Caco-2 (cell line): ENCODE measurements around the gene KLHL5. TPM values are rescaled to one million over a fixed set of nuclear protein-coding genes. Genes with fewer than 3 reads are reported as not detected.
A peak's percentile ranks its signal among the peaks of the same experiment; 100 is the strongest.

Experiments
- BruUV-seq: library from RNA; stranded (reverse); fragments of 400-500 nt; replicated peaks from 2 replicates; lab custom pipeline; 2021; lab: Mats Ljungman, UMichigan
- CTCF ChIA-PET: fragments of 300-600 bp; sonication (Branson Sonifier 250); formaldehyde crosslinking; loops from one replicate; lab custom pipeline; 2022; ENCODE audit warnings: antibody characterized with exemption; lab: Charles Lee
- POLR2A ChIA-PET: fragments of 300-600 bp; sonication (Branson Sonifier 250); formaldehyde crosslinking; loops from one replicate; lab custom pipeline; 2022; ENCODE audit warnings: antibody characterized with exemption; lab: Charles Lee
- DNase-seq, 2 experiments: peaks; one replicate each; pipeline versions ENCODE4 v3.0.0 to v3.0.0-alpha.2; 2020 to 2022
- H3K27me3 ChIP-seq: replicated peaks from 2 replicates; pipeline ENCODE4 v1.6.0; 2011; ENCODE audit warnings: low read length; ENCODE audit not compliant: control insufficient read depth, insufficient read depth
- H3K36me3 ChIP-seq: 2 replicates; pipeline ENCODE4 v1.5.1; 2011; ENCODE audit warnings: low read length; ENCODE audit not compliant: control insufficient read depth, insufficient read depth
- H3K4me1 ChIP-seq: fragments of 250-450 bp; sonication (Bioruptor Pico); 2 replicates; pipeline ENCODE4 v1.5.1; 2020; ENCODE audit warnings: mild to moderate bottlenecking
- H3K4me3 ChIP-seq: 2 replicates; pipeline ENCODE4 v1.5.1; 2011; ENCODE audit warnings: low read depth, mild to moderate bottlenecking, control low read depth, low read length
- H3K9me3 ChIP-seq: fragments of 250-450 bp; sonication (Bioruptor Pico); 2 replicates; pipeline ENCODE4 v1.5.1; 2020; ENCODE audit warnings: mild to moderate bottlenecking, moderate library complexity
- H3K27ac Mint-ChIP-seq: one replicate; pipeline ENCODE4 v1.8.0; 2022; ENCODE audit warnings: mixed read lengths; ENCODE audit not compliant: unreplicated experiment
- H3K27me3 Mint-ChIP-seq: one replicate; pipeline ENCODE4 v1.8.0; 2022; ENCODE audit warnings: mixed read lengths; ENCODE audit not compliant: insufficient read depth, unreplicated experiment
- H3K36me3 Mint-ChIP-seq: one replicate; pipeline ENCODE4 v1.8.0; 2022; ENCODE audit warnings: mild to moderate bottlenecking, mixed read lengths; ENCODE audit not compliant: insufficient read depth, unreplicated experiment
- H3K4me1 Mint-ChIP-seq: one replicate; pipeline ENCODE4 v1.8.0; 2022; ENCODE audit warnings: low read depth, mixed read lengths; ENCODE audit not compliant: unreplicated experiment
- H3K4me3 Mint-ChIP-seq: one replicate; pipeline ENCODE4 v1.8.0; 2022; ENCODE audit warnings: mild to moderate bottlenecking, moderate library complexity, mixed read lengths; ENCODE audit not compliant: unreplicated experiment
- H3K9me3 Mint-ChIP-seq: one replicate; pipeline ENCODE4 v1.8.0; 2022; ENCODE audit warnings: mixed read lengths; ENCODE audit not compliant: unreplicated experiment
- CTCF ChIP-seq, 2 experiments: fragments of 200-600 bp in 1 of 2; IDR thresholded peaks; 1 replicate in 1 of 2; 2 replicates in 1 of 2; pipeline versions ENCODE4 v1.5.1 to v1.8.0; 2011 to 2022; ENCODE audit warnings: antibody characterized with exemption in 1 of 2, control low read depth in 1 of 2, inconsistent platforms in 1 of 2, low read depth in 1 of 2, low read length in 1 of 2, mild to moderate bottlenecking in 1 of 2, moderate library complexity in 1 of 2; ENCODE audit not compliant: insufficient read depth in 1 of 2, severe bottlenecking in 1 of 2, unreplicated experiment in 1 of 2
- intact Hi-C: fragments of 100-400 bp; cut with micrococcal nuclease; formaldehyde crosslinking; loops from one replicate; pipeline ENCODE4 v1.10.0; 2022; ENCODE audit not compliant: unreplicated experiment
- total RNA-seq: library from RNA; stranded (reverse); gene quantifications from 2 replicates; pipeline ENCODE4 v1.2.3, GENCODE V29; 2022

Gene KLHL5
- total RNA-seq, 1 experiment from 2014 or later = 96.5 TPM

- no peak for TF ChIP-seq CTCF (IDR thresholded peaks at IDR 0.05; ENCODE audit: insufficient read depth in 1 of 2, low read depth in 1 of 2, low read length in 1 of 2, severe bottlenecking in 1 of 2, unreplicated experiment in 1 of 2)
- Histone ChIP-seq H3K27me3 (no peaks in the 10 kb centered on the region), H3K36me3 (no peaks in the 10 kb centered on the region), H3K4me1 (no peaks in the 10 kb centered on the region), H3K9me3 (no peaks in the 10 kb centered on the region), H3K4me3 (no peak within 1 kb of the TSS)
- Mint-ChIP-seq H3K4me1 (peaks cover 8% of the 10 kb centered on the region), H3K36me3 (no peaks in the 10 kb centered on the region), H3K9me3 (no peaks in the 10 kb centered on the region), H3K4me3 (no peak within 1 kb of the TSS), H3K27me3 (no peaks in the 10 kb centered on the region), H3K27ac (no peak within 1 kb of the TSS)
- BruUV-seq = no TSS peak
- no peak for DNase-seq
- ChIA-PET CTCF (no interaction called here), POLR2A (no interaction called here)
- intact Hi-C loops = no loop called here
Measured at GRCh38 chr4:39032218-39033085, 29.6 kb upstream of the KLHL5 start, which contains the start of gene TMEM156. Gene TMEM156, minus strand, starts transcription at chr4:39032409. Its CDS starts 96 bp downstream, at chr4:39032313.

GRCh38 chr4:39036172-39036571 lies 25.9 kb upstream of the KLHL5 start:
- no peaks in the 10 kb centered on the region for H3K9me3 ChIP-seq
- no peak overlapping the region for H3K4me3 Mint-ChIP-seq
- DNase-seq = no peak
- no peaks in the 10 kb centered on the region for H3K36me3 Mint-ChIP-seq
- H3K27me3 ChIP-seq = no peaks in the 10 kb centered on the region
- no TSS peak for BruUV-seq
- no peak overlapping the region for H3K4me3 ChIP-seq
- H3K4me1 ChIP-seq = peaks cover 13% of the 10 kb centered on the region
- POLR2A ChIA-PET = no interaction called here
- CTCF ChIA-PET = no interaction called here
- H3K9me3 Mint-ChIP-seq = no peaks in the 10 kb centered on the region
- no peaks in the 10 kb centered on the region for H3K36me3 ChIP-seq
- H3K27me3 Mint-ChIP-seq = no peaks in the 10 kb centered on the region
- TF ChIP-seq CTCF (IDR thresholded peaks at IDR 0.05; ENCODE audit: insufficient read depth in 1 of 2, low read depth in 1 of 2, low read length in 1 of 2, severe bottlenecking in 1 of 2, unreplicated experiment in 1 of 2) = no peak
- peaks cover 16% of the 10 kb centered on the region for H3K4me1 Mint-ChIP-seq
- H3K27ac Mint-ChIP-seq = peak overlapping the region; percentile 67
- intact Hi-C loops = no loop called here

GRCh38 chr4:39037491-39037825 lies 24.6 kb upstream of the KLHL5 start:
- DNase-seq = no peak
- POLR2A ChIA-PET = no interaction called here

More at GRCh38 chr4:39037491-39037825, 24.6 kb upstream of the KLHL5 start:
- Mint-ChIP-seq H3K36me3 (peaks cover 3% of the 10 kb centered on the region), H3K4me3 (no peak overlapping the region), H3K27me3 (no peaks in the 10 kb centered on the region), H3K4me1 (peaks cover 22% of the 10 kb centered on the region), H3K9me3 (no peaks in the 10 kb centered on the region), H3K27ac (no peak overlapping the region)
- no peak overlapping the region for H3K4me3 ChIP-seq
- CTCF ChIA-PET = no interaction called here
- peaks cover 26% of the 10 kb centered on the region for H3K4me1 ChIP-seq
- no peaks in the 10 kb centered on the region for H3K27me3 ChIP-seq
- intact Hi-C loops = no loop called here
- no peak for TF ChIP-seq CTCF (IDR thresholded peaks at IDR 0.05; ENCODE audit: insufficient read depth in 1 of 2, low read depth in 1 of 2, low read length in 1 of 2, severe bottlenecking in 1 of 2, unreplicated experiment in 1 of 2)
- no peaks in the 10 kb centered on the region for H3K9me3 ChIP-seq
- BruUV-seq = no TSS peak
- H3K36me3 ChIP-seq = no peaks in the 10 kb centered on the region
